HG02973 (cell line): Measurements from ENCODE around the gene NTF3.

Experiments
- ATAC-seq: cut with Tn5 transposase; IDR thresholded peaks from one replicate; pipeline ENCODE4 v1.9.1; 2021; ENCODE audit warnings: moderate library complexity; ENCODE audit not compliant: unreplicated experiment

Gene NTF3

GRCh38 chr12:5485454-5485853, 53.5 kb downstream of the NTF3 start:
- ATAC-seq, result no peak

DNA sequence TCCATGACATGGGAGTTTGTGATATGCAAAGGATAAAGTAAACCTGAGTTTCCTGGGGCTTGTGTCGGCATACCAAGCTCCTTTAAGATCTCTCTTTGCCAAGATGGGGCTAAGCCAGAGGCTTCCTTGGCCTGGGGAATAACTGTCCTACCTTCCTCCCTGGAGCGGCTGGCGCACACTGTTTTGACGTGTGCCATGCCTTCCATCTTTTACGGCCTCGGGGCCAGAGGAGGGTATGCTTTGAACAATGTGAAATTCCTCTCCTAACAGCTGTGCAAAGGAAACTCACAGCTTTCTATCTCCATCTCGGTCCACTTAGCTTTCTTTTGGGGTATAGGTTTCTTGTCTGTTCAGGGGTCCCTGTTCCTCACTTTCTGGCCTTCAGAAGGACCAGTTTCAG, 55.2 kb downstream of the NTF3 start:
- no peak for ATAC-seq

GRCh38 chr12:5487948-5488625, 56.2 kb downstream of the NTF3 start:
- no peak for ATAC-seq

DNA sequence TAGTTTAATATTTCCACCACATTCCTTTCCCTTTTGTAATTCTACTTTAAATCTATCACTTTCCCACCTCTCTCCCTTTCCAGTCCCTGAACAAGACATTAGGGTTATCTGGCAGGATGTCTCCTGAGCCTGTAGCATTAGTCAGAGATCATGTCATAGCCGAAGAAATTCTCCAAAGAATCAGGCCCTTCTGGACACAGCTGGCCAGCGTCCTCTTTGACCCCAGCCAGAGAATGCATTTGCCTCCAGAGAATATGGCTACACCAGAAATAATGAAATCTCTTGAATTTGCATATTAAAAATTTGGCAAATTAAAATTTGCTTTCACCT, 56.7 kb downstream of the NTF3 start:
- ATAC-seq, result no peak

- ATAC-seq, result no peak
Observed at GRCh38 chr12:5489017-5489416, 57.1 kb downstream of the NTF3 start.

DNA sequence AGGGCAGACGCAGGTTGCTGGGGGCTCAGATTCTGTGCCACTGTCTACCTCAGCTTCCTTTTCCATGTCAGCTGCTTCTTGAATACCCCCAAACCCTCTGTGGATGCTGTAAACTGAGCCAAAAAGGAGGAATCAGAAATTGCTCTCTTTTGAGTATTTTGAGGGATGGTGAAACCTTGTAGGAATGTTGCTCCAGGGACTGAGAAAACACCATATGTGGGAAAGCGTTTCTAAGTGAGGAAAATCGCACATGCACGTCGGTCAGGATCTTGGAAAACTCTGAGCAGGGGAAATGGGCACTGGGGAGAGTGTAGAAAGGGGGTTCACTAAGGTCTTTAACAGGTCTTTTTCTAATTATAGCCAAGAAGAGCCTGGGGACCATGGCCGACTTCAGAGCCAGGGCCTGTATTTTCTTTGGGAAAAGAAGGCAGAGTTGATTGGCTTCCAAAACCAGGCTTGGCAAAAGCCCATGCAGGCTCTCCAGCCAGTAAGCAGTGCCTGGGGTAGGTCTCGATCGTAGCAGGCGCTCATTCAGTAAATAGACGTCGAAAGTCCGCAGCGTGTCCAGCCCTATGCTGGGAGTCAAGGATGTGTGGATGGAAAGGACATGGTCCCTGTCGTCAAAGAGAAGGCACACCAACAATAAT, 58.0 kb downstream of the NTF3 start:
- ATAC-seq, result no peak

GRCh38 chr12:5492562-5492961, 60.7 kb downstream of the NTF3 start:
- ATAC-seq, result no peak

DNA sequence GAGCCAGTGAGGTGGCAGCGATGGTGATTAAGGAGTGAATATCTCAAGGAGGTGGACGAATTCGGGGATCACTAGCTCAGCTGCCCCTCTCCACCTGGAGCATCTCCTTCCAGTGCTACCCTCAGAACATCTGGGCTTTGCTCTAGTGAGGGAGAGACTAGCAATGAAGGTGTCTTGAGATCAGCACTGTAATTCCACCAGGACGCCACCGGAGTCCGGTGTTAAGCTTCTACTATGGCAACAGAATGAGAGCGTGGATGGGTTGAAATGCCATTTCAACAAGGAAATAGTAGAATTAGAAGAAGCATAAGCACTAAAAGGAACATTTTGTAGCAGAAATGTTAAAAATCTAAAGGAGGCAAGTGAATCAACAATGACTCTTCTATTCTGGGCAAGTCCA, 61.1 kb downstream of the NTF3 start:
- ATAC-seq, result no peak

- no peak for ATAC-seq
Observed at GRCh38 chr12:5494343-5494742, 62.4 kb downstream of the NTF3 start.

GRCh38 chr12:5497329-5498053, 65.6 kb downstream of the NTF3 start:
- ATAC-seq, result no peak

GRCh38 chr12:5498076-5498475, 66.2 kb downstream of the NTF3 start:
- ATAC-seq, result no peak

DNA sequence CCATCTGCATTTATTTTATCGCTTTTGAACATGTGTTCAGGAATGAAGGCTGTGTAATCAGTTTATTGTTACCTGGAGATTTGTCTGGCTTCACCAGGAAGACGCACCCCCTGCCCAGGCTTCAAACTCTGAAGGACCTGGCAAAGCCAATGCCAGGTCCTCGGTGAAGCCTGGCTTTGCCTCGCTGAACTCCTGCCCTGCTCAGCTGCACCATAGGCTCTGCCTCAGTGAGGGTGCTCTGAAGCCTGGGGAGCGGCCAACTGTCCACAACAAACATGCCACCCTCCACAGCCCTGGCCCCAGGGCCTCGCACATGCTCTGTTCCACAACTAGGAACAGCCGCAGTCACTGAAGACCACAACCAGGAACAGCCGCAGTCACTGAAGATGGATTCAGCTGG, 66.9 kb downstream of the NTF3 start:
- no peak for ATAC-seq

DNA sequence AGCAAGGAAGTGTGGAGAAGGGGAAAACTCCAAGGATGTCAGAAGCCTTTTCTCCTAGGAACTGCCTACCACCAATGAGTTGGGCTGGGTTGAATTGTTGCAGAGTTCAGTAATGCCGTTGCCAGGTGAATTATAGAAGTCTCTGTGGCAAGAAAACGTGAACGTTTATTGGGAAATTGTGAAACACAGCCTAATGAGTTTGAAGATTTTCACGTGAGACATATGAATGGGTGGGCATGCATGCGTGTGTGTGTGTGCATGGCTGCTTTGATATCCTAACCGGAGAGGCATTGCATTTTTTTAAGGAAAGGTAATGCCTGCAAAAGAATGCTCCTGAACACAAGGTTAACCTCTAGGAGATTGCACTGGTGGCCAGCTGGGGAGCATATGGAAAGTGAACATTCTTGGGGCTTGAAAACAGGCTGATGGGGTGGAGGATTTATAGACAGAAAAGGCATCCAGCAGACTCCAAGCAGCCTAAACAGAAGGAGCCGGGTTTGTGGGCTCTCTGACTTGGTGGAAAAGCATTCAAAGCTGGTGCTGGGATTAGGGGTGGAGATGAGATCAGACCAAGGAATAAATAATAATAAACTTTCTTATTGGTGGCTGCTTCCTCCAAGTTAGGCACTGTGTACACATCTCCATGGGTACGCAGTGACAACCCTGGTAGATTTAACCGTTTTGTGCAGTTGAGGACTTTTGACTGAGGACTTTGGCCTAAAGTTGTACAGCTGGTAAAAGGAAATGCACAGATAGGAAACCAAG, 67.8 kb downstream of the NTF3 start:
- no peak for ATAC-seq

- no peak for ATAC-seq
Observed at GRCh38 chr12:5500331-5500659, 68.4 kb downstream of the NTF3 start.

DNA sequence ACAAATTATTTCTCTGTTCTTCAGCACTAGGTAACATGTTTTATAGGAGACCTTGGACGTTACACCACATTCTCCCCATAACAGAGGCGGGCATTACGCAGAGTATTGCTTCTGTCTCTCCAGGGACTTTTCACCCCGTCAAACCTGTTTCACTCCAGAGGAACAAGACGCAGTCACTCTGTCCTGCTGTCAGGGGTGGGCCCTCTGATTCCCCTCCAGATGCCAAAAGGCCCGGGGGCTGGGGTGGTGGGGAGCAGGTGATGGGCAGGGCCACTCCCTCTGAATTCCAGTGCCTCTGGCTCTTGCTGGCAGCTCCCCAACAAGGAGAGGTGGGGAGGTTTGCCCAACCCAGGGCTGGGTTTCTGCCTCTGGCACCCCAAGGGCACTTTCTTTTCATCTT, 71.9 kb downstream of the NTF3 start:
- no peak for ATAC-seq

DNA sequence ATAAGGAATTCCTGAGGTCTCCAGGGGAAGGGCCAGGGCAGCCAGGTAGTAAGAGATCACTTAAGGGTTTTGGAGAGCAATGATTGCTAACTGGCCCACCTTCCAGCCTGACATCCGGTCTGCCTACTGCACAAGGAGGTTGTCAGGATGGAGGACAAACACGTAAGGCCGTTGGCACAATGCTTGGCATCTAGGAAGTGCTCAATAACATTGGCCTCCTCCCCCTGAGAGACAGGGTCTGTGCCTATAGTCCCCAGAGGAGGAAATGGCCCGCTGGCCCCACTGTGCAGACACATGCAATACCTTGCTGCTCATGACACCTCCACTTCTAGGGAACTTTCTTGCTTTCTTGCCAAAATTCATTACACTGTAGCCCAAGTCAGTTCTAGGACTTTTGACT, 73.2 kb downstream of the NTF3 start:
- ATAC-seq, result no peak

GRCh38 chr12:5505751-5506150, 73.8 kb downstream of the NTF3 start:
- ATAC-seq, result no peak

DNA sequence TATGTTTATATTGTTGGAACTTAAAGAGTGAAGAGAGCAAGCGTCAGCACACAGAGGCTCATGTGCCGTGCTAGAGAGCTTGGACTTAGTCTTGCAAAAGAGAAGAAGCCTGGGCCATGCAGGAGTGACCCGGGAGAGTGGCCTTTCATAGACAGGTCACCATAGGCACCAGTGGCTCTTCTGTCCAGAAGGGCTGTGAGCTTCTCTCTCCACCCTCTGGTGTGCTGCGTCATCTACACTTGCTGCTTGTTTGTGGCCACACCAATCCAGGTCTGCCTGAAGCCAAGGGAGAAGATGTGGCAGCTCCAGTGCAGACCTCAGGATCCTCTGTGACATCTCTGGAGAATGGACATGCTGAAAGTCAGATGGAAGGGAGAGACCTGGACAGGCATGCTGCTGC, 74.4 kb downstream of the NTF3 start:
- ATAC-seq, result no peak

GRCh38 chr12:5506821-5507231, 74.9 kb downstream of the NTF3 start:
- no peak for ATAC-seq

DNA sequence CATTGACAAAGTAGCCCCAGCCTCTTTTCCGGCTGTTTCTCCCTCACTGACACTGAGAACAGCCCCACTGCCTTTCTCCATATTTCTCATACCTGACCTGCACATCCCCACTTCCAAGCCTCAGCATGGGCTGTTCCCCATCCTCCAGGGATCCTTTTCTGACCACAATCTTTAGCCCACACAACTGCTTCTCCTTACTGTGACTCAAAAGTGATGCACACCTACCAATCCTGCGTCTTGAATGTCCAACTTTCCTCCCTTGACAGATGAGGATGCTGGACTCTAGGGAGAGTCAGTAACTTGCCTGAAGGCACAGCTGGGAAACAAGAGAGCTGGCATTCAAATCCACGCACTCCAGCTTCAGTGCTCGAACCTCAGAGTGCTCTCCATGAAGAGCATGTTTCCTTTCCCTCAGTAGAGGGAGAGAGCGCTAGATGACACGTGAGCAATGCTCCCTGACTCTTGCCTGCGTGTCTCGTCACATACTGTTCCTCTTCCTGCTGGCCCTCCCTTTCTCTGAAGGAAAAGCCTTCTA, 75.6 kb downstream of the NTF3 start:
- ATAC-seq, result no peak

DNA sequence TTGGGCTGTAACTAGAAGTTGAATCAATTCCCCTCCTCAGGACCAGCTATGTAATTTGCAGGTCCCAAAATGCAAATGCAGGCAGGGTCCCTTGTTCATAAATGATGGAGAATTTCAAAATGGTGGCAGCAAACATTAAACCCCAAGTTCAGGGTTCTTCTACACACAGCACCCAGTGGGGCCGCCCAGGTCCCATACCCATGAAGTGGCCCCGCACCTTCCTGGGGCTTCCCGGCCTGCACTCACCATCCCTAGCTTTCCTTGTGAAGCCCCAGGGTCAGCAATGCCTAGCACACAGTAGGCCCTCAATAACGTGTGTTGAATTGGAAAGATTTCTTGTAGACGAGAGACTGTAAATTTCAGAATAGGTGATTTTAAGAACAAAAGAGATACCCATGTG, 76.0 kb downstream of the NTF3 start:
- no peak for ATAC-seq

DNA sequence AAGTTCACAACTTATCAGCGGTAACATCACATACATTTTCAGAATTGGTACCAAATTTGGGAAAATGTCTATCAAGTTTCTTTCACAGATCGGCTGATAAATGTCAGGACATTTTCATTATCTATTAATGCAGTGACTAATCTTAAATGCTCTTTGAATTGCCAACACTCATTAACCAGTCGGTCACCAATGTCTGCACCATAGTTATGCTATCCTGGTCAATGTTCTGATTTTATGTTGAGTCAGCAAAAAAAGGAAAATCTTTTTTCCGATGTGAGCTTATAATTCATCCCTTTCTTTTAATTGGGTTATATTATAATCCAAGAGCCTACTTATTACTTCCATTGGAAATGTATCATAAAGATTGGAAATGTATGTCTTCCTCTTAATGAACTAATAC, 77.2 kb downstream of the NTF3 start:
- ATAC-seq, result no peak
